ENCODE data around the gene C2CD4A. TPM values are rescaled to one million over a fixed set of nuclear protein-coding genes. Genes with fewer than 3 reads are reported as not detected.
A peak's percentile ranks its signal among the peaks of the same experiment; 100 is the strongest.

The C2CD4A gene
- total and polyA plus RNA-seq, 2 donors (not counting 3 experiments of a cell fraction or from before 2014, with no cell fraction given) = 0.33 to 0.46 TPM

- dilution Hi-C loops (cut with MboI; ENCODE audit: extremely low pct_ligation_motif_present, low sequenced_read_pairs) (no loop called here), intact Hi-C loops (cut with micrococcal nuclease) (loop anchor here (1.0 kb wide), 2 partner anchors 10 to 52 kb away; no protein-coding TSS in a partner anchor)
- Histone ChIP-seq H3K9me1 (replicated peaks; ENCODE audit: control insufficient read depth, extremely low read depth, insufficient read depth, low read length) (no peaks in the 10 kb centered on the region), H3K4me1 (ENCODE audit: control insufficient read depth, extremely low read depth, insufficient read depth, low read length) (peaks cover 46% of the 10 kb centered on the region), H4K20me1 (replicated peaks; ENCODE audit: control insufficient read depth, extremely low read depth, insufficient read depth, low read length) (no peaks in the 10 kb centered on the region), H3K27ac (ENCODE audit: insufficient read depth, low read depth, low read length) (peak overlapping the region; percentile 92), H3K79me2 (ENCODE audit: control insufficient read depth, insufficient read depth, low read length) (no peaks in the 10 kb centered on the region), H3K27me3 (ENCODE audit: control insufficient read depth in 2 of 2, insufficient read depth in 2 of 2, low read length in 2 of 2) (no peaks in the 10 kb centered on the region), H3K4me2 (ENCODE audit: insufficient read depth, low read length) (peak overlapping the region; percentile 53), H3K9ac (replicated peaks; ENCODE audit: extremely low read depth, insufficient read depth, low read length) (peak overlapping the region; percentile 81), H3K9me3 (replicated peaks; ENCODE audit: control insufficient read depth, insufficient read depth, low read length) (no peaks in the 10 kb centered on the region), H2AFZ (ENCODE audit: low read depth, low read length) (no peak overlapping the region), H3K4me3 (replicated peaks in 1 of 3; ENCODE audit: insufficient read depth in 1 of 3, low read depth in 1 of 3, low read length in 3 of 3) (no peak overlapping the region), H3K36me3 (ENCODE audit: control insufficient read depth in 2 of 2, extremely low read depth in 1 of 2, insufficient read depth in 2 of 2, low read length in 2 of 2) (no peaks in the 10 kb centered on the region)
- BruUV-seq (replicated peaks) = no TSS peak
- CTCF ChIA-PET = interaction anchor here (1.4 to 1.7 kb wide), 2 partner anchors 134 to 187 kb away, joined by 5 to 17 read pairs; no protein-coding TSS in a partner anchor
- TF ChIP-seq GATA2 (IDR thresholded peaks at IDR 0.05; ENCODE audit: insufficient read depth, insufficient read length, low read depth, low read length) = no peak
- TF ChIP-seq MYC (IDR thresholded peaks at IDR 0.05; ENCODE audit: low read depth, low read length) = no peak
- no peak for TF ChIP-seq FOS (IDR thresholded peaks at IDR 0.05; ENCODE audit: borderline replicate concordance, insufficient read depth, low read length)
- TF ChIP-seq EZH2 (IDR thresholded peaks at IDR 0.05; ENCODE audit: borderline replicate concordance, low read depth, low read length, severe bottlenecking) = no peak
- TF ChIP-seq, protein P1, sequence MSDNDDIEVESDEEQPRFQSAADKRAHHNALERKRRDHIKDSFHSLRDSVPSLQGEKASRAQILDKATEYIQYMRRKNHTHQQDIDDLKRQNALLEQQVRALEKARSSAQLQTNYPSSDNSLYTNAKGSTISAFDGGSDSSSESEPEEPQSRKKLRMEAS (IDR thresholded peaks at IDR 0.05; ENCODE audit: insufficient read depth, insufficient read length) = no peak
- TF ChIP-seq JUN (IDR thresholded peaks at IDR 0.05; ENCODE audit: borderline replicate concordance, insufficient read depth, insufficient read length, low read depth) = no peak
- TF ChIP-seq POLR2AphosphoS5 (IDR thresholded peaks at IDR 0.05; ENCODE audit: insufficient read depth, low read depth, low read length) = no peak
- no peak for TF ChIP-seq POLR2A (IDR thresholded peaks at IDR 0.05; ENCODE audit: low read depth, low read length)
- TF ChIP-seq, protein P2, sequence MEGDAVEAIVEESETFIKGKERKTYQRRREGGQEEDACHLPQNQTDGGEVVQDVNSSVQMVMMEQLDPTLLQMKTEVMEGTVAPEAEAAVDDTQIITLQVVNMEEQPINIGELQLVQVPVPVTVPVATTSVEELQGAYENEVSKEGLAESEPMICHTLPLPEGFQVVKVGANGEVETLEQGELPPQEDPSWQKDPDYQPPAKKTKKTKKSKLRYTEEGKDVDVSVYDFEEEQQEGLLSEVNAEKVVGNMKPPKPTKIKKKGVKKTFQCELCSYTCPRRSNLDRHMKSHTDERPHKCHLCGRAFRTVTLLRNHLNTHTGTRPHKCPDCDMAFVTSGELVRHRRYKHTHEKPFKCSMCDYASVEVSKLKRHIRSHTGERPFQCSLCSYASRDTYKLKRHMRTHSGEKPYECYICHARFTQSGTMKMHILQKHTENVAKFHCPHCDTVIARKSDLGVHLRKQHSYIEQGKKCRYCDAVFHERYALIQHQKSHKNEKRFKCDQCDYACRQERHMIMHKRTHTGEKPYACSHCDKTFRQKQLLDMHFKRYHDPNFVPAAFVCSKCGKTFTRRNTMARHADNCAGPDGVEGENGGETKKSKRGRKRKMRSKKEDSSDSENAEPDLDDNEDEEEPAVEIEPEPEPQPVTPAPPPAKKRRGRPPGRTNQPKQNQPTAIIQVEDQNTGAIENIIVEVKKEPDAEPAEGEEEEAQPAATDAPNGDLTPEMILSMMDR (IDR thresholded peaks at IDR 0.05; ENCODE audit: extremely low read depth in 1 of 2, insufficient read depth in 1 of 2, low read depth in 1 of 2, low read length in 2 of 2) = no peak
- POLR2A ChIA-PET = interaction anchor here (1.7 kb wide), 1 partner anchor 45 kb away, joined by 8 read pairs; the partner anchor contains the start of gene C2CD4B
- FAIRE-seq (no peak), DNase-seq (ENCODE audit: low read depth, low spot score) (no peak)
Observed at GRCh38 chr15:62119874-62120273, 53.1 kb downstream of the C2CD4A start.

Other genes starting within 250 kb of the C2CD4A start
- gene VPS13C, start 6.5 kb upstream of the C2CD4A start, total RNA-seq = 57.5 and 60.3 TPM in 2 replicates
- 8.6 and 10.8 TPM in 2 replicates for gene VPS13C, start 6.5 kb upstream of the C2CD4A start, polyA plus RNA-seq
- gene C2CD4B, start 98.3 kb downstream of the C2CD4A start, total RNA-seq = 28.4 and 31.7 TPM in 2 replicates
- 31.5 and 31.7 TPM in 2 replicates for gene C2CD4B, start 98.3 kb downstream of the C2CD4A start, polyA plus RNA-seq